HepG2 (cell line): ENCODE measurements around the gene JAZF1.

ENCODE experiments used
- FOXP1 ChIP-seq, 2 experiments: fragments of 450-650 bp in 1 of 2; IDR thresholded peaks; 2 replicates each; pipeline ENCODE4 v1.6.1; 2017 to 2018; ENCODE audit warnings: antibody characterized with exemption in 1 of 2
- RAD51 ChIP-seq: fragments of 450-650 bp; IDR thresholded peaks from 2 replicates; pipeline ENCODE4 v1.6.1; 2016; ENCODE audit warnings: borderline replicate concordance

DNA sequence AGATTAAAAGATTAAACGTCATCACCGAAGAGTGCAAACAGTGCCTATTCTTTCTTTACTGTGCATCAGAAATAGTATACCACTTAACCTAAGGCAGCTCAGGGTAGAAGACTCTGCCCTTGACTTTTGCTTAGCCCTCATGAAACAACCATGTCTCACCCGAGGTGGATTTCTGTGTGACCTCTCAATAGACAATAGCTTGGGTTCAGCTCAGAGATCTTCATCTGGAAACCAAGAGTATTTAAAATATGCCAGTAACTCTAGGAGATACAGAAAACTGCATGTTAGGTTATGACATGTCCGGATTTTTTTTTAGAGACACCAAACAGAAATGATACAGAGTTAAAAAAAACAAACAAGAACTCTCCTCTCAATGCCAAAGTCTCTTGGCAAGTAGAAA lies 75.8 kb downstream of the JAZF1 start:
- no peak for TF ChIP-seq FOXP1 (IDR thresholded peaks at IDR 0.05)
- TF ChIP-seq FOXP1 (CRISPR knock-in tag; IDR thresholded peaks at IDR 0.05), result no peak
- TF ChIP-seq RAD51, result no peak
